Subcutaneous preadipocyte (primary cell): ENCODE measurements around the gene PCDH15. TPM values are rescaled to one million over a fixed set of nuclear protein-coding genes. Genes with fewer than 3 reads are reported as not detected.

Experiments
- small RNA-seq: library from RNA; depleted of rRNA; stranded (forward); fragments of <200 nt; gene quantifications from one replicate; pipeline ENCODE3, GENCODE V24; 2012
- total RNA-seq: library from RNA; depleted of rRNA; stranded (reverse); fragments of >200 nt; gene quantifications from 2 replicates; pipeline ENCODE4 v1.2.3, GENCODE V29; 2012

PCDH15 gene
- not detected in 2 replicates for total RNA-seq

GRCh38 chr10:54800741-54801421 is at the start of gene PCDH15:
Gene PCDH15 (minus strand): TSS chr10:54801231. CDS start chr10:54664262, 136,969 bp downstream.

Small RNAs within 50 kb of the gene (small RNA-seq; reads per million reads assigned to genes)
- not detected for gene AL365496.1
- not detected for gene MIR548F1
- not detected for gene RNU6-687P
